Suppressor macrophage (primary cell): ENCODE data around the gene CEP128.

ENCODE experiments used
- DNase-seq, 4 experiments: peaks; one replicate each; pipeline ENCODE4 v3.0.0-alpha.2; 2020 to 2022

Gene CEP128

DNA sequence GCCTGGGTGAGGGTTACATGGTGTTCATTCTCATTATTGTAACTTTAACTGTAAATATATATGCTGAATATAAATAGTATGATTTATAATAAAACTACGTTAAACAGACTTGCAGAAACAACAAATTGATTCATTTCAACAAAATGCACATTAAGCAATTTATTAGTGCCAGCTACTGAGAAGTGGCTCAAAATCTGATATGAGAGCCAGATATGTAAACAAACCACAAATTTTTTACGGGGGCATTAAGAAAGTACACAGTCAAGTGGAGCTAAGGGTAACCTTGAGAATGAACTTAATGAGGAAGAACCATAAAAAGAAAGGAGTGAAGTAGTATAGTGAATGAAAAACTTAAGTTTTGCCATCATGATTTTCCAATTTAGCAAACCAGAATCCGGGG, 40.3 kb downstream of the CEP128 start:
- no peak for DNase-seq

DNA sequence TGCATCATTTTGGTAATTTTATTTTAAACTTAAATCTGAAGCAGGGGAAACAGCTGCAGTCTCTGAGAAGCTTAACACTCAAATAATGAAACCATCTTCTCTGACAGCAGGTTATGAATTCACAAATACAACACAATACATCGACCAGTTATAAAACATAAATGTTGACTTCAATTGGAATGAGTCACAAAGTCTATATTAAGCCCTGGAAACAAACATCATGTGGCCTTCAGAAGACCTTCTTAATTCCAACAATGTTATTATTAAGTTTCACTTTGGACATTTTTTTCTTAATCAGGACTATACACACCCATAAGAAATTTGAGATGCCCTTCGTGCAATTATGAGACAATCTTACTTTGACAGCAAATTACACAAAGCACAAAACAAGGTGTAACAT, 68.9 kb downstream of the CEP128 start:
- no peak for DNase-seq

- DNase-seq, result no peak
These were observed 73.3 kb downstream of the CEP128 start for GRCh38 chr14:80868260-80868659.

GRCh38 chr14:80867798-80868197, 73.7 kb downstream of the CEP128 start:
- no peak for DNase-seq

GRCh38 chr14:80867091-80867490, 74.4 kb downstream of the CEP128 start:
- no peak for DNase-seq

- no peak for DNase-seq
These were observed 76.0 kb downstream of the CEP128 start for GRCh38 chr14:80865565-80865964.

DNA sequence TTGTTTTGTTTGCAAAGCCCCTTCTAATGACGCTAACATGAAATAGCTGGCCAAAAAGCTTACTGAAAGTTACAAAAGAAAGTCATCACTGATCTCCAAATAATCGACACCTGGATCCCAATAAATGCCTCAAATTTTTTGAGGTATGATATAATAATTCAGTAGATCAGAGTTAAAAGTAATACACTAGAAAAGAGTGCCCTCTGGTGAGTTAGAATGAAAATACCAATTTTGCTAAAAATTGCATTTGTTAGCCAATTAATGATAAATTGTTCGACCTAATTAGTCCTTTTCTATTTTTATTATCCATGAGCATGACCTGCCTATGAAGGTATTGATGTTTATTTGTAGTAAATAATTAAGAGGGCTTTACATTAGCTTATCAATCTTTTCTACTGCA, 78.6 kb downstream of the CEP128 start:
- no peak for DNase-seq

- no peak for DNase-seq
These were observed 79.0 kb downstream of the CEP128 start for GRCh38 chr14:80862541-80862940.

DNA sequence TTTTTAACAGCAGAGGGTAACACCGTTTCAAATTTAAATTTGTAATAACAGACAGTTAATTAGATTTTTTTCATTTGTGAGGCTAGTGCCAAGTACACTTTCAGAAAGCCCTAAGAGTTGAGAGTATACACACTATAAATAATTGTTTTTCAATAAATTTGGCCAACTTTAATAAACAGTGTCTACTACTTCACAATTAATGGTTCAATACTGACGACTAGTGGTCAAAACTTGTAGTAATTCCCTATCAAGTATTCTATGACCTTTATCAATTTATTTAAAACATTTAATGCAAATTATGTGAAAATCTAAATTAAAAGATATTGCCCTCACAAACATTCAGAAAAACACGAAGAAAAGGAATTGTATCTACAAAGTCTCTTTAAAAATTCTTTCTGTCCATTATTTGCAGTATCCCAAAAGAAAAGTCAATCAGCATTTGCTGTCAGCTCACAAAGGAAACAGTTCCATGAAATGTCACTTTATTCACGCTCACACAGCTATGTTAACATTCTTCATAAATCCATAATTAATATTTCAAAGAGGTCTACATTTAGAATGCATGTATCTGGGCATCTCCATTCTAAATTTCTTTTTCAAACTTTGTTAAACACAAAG, 91.2 kb downstream of the CEP128 start:
- DNase-seq, result peak in 3 of 4 experiments; percentile 29 to 63 (median 58)

- no peak for DNase-seq
These were observed 94.5 kb downstream of the CEP128 start for GRCh38 chr14:80847070-80847469.

DNA sequence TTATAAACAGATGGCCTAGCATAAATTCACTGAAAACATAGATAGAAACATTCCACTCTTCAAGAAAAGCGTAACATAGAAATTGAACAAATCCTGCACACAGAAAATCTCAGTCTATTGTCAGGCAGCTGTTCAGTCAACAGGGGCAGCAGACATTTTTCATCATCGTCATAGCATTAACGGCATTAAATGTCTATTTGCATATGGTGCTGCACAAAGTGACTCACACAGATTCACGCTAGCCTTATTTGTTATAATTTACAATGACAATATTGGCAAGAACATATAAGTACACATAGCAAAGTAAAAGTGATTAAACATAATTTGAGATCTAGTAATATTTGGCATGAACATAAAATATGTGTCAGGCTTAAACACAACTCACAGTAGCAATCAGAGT, 95.7 kb downstream of the CEP128 start:
- DNase-seq, result no peak

GRCh38 chr14:80844872-80845271, 96.7 kb downstream of the CEP128 start:
- no peak for DNase-seq

GRCh38 chr14:80839743-80840142, 101.8 kb downstream of the CEP128 start:
- DNase-seq, result no peak

DNA sequence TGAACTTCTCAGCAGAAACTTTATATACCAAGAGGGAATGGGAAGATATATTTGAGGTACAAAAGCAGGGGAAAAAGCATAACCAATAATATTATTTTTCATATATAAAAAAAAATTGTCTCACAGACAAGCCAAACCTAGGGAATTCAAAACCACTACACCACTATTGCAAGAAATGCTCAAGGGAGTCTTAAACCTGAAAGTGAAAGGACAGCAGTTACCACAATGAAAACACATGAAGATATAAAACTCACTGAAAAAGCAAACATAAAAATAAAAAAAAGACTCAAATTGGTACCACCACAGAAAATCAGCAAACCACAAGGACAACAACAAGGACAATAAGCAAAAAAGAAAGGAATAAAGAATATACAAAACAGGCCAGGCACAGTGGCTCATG, 131.9 kb downstream of the CEP128 start:
- DNase-seq, result no peak

DNA sequence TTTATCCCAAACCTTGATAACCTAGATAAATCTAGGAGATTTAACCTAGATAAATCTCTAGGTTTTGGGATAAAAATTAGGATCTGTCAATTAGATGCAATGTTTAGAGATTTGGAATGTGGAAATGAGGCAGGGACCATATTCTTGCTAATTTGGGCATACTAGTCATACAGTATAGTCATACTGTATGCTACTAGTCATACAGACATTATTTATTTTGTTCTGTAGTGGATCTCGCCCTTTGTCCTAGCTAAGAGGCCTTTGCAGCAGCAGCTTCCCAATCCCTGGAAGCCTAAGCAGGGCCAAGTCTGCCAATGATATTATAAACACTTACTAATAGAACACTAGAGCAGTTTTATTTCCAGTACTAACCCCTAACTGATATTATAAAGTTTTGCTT, 136.4 kb downstream of the CEP128 start:
- DNase-seq, result no peak

- no peak for DNase-seq
These were observed 142.7 kb downstream of the CEP128 start for GRCh38 chr14:80798878-80799277.

DNA sequence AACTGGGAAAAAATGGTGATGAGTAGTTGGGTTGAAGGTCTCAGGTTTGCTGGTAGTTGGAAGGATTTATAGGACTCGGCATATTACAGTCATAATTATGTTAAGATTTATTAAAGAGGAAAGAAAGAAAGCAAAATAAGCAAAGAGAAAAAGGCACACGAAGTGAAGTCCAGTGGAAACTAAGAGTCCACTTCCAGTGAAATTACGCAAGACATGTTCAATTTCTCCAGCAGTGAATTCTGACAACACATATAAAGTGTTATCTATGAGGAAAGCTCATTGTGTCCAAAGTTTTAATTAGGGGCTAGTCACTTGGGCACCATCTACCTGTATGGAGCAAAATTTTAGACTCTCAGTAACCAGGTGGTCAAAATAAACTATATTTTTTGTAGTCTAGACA, 143.3 kb downstream of the CEP128 start:
- DNase-seq, result no peak

- DNase-seq, result no peak
These were observed 148.8 kb downstream of the CEP128 start for GRCh38 chr14:80792771-80793170.

GRCh38 chr14:80787876-80788275, 153.7 kb downstream of the CEP128 start:
- DNase-seq, result no peak

GRCh38 chr14:80784820-80785219, 156.7 kb downstream of the CEP128 start:
- DNase-seq, result no peak

DNA sequence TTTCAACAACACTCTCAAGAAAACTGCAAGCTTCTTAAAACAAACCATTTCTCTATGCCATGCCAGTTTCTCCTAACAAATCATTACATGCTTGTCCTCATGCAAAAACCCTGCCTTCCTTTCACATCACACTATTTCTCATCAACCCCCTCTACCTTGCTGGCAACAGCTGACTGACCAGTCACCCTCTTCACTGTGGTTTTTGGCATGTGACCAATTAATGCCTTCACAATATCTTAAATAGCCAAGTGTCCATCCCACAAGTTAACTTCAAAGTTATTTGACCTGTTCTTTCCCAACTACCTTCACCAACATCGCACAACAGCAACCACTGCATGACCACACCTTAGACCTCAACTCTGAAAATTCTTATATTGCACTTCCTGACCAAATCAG, 159.6 kb downstream of the CEP128 start:
- DNase-seq, result no peak

GRCh38 chr14:80780500-80780899, 161.0 kb downstream of the CEP128 start:
- peak in 3 of 4 experiments; percentile 3 to 63 (median 57) for DNase-seq

DNA sequence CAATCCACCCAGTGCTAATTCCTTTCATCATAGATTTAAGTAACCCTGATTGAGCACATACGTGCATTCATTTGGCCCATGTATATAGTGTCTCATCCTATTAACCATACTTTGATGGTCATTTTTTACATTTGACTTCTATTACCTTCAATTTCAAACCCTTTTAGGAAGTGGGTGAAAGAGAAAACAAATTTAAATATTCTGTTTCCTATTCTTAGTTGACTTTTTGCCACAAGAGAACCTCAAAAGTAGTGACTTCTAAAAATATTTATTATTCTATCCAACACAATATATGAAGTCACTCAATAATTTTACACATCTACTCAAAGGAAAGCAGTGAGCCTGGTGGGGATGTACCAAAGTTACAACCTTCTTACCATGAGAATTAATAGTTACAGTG, 164.9 kb downstream of the CEP128 start:
- no peak for DNase-seq

DNA sequence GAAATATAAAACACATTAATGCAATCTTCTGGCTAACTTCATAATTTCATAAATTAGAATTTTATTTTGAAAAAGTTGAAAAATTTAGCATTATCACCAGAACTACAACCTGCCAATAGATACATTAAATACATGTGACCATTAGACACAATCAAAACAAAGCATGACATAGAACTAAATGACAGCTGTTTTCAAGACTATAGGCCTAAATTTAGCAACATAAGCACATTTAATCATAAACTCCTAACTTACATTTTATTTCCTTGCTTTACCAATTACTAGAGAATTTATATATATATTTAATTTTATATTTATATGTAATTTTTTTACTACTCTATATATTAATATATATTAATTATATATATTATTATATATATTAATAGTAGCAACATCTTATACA, 165.4 kb downstream of the CEP128 start:
- no peak for DNase-seq

DNA sequence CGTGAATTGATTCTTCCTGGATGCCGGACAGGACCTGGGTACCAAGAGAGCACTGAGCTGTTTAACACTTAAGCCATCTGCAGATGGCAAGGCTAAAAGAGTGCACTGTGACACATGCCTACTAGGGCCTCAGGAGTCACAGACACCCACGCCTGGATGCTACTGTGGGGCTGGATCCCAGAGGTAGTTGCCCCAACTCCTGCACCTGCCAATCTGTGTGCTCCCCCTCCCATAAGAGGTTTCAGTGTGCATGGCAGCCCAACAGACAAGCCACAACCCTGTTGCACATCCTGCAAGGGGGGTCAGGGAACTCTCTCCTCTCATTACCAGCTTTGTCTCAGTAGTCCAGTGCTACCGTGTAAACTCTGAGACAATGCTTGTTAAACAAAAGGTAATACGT, 169.0 kb downstream of the CEP128 start:
- DNase-seq, result no peak
